Activated naive CD4-positive, alpha-beta T cell (primary cell): ENCODE measurements around the gene UGT2B7.

Experiments used
- DNase-seq, 4 experiments: peaks; one replicate each; lab custom pipeline; 2025; lab: John Stamatoyannopoulos, UW

The UGT2B7 gene

GRCh38 chr4:69156913-69157312, 60.6 kb downstream of the UGT2B7 start:
- DNase-seq = no peak
